ENCODE measurements around the gene TAF6L.
"Not testable (repeated sequence)": the region's sequence is repeated elsewhere in the genome, so short reads cannot be mapped to it uniquely, and the experiment has no call there.

Gene TAF6L, protein sequence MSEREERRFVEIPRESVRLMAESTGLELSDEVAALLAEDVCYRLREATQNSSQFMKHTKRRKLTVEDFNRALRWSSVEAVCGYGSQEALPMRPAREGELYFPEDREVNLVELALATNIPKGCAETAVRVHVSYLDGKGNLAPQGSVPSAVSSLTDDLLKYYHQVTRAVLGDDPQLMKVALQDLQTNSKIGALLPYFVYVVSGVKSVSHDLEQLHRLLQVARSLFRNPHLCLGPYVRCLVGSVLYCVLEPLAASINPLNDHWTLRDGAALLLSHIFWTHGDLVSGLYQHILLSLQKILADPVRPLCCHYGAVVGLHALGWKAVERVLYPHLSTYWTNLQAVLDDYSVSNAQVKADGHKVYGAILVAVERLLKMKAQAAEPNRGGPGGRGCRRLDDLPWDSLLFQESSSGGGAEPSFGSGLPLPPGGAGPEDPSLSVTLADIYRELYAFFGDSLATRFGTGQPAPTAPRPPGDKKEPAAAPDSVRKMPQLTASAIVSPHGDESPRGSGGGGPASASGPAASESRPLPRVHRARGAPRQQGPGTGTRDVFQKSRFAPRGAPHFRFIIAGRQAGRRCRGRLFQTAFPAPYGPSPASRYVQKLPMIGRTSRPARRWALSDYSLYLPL

DNA sequence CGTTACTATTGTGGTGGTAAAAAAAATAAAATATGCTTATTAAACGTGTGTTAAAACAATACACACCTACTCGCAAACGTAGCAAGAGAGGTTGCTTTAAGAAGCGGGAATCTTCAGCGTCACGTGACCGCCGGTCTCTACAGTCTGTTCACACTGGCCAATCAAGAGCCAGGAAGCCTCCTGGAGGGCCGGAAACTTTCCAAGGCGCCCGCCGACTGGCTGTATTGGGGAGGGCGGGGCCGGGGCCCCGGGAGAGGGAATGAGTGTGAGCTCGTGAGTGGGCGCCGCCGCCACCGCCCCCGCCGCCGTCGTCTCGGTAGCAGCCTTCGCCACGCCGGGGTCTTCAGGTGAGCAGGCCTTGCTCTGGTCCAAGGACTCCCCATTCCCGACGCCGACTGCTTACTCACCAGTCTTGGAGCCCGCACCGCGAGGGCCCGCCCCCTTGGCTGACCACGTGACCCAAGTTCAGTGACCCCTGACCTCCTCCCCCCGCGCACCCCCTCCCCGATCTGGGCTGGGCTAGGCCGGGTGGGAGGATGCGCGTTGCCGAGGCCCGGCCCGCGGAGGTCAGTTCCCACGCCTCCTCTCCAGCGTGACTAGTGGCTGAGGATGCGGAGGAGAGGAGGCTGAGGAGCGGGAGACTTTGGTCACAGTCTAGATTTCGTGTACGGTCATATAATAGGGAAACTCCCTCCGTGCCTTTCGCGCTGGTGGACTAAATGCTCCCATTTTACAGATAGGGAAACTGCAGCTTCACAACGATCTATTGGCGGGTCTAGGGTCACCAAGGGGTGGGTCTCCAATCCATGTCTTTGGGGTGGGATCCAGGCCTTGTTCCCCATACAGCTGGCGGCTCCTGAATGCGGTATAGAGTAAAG, at the start of gene TAF6L:
TAF6L (plus strand) TSS at position 253 of the 878 bp plus-strand sequence. CDS start 4,388 bp downstream, outside the sequence.
- DNase-seq (ENCODE audit: extremely low read depth in 1 of 2, low read depth in 1 of 2): peak; percentile 70 to 80

DNA sequence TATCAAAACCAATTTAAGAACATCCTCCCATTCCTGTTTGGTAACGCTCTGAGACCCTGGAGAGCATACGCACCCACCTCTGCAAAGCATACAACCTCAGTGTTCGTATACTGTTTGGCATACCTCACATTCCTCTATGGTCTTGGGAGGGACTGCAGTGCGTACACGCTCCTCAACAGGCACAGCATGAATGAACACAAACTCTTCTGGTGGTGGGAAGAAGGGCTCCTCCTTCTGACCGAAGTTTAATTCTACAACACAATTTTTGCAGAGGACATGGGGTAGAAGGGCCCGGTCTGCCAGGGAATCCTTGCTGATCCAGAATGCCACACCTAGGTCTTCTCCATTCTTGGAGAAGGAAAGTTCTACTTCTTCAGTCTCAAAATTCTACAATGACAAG, 49.2 kb upstream of the TAF6L start:
- DNase-seq (ENCODE audit: extremely low read depth in 1 of 2, low read depth in 1 of 2): no peak

DNA sequence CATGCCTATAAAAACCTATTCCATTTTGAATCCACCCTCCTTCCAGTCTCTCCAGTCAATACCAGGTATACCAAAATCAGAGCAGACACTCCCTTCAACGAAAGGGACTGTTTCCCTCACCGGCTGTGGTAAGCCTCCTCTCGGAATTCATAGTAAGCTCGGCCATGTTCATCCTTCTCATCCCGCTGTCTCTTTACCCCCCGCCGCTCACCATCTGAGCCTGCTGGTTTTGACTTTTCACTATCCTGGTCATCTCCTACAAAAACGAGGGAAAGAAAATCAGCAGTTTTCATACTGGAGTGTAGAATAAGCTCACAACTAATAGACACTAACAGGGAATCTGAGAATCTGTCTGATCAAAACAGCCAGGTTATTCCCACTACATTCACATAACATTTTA, 47.0 kb upstream of the TAF6L start:
- no peak for DNase-seq (ENCODE audit: extremely low read depth in 1 of 2, low read depth in 1 of 2)

DNA sequence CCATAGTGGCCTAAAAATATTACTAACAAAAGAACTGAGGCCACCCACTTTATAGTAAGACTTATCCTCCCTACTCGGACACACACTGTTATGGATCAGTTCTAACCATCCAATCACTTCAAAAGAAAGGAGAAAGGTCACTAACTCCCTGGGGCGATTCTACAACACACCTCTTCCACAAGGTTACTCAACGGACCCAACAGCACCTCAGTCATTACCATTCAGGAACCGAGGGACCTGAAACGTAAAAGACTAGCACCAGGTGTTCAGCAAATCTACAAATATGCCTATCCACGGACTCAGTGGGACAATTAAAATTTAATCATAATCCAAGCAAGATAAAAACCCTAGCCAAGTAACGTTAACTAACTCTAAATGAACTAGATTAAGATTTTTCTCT, 45.5 kb upstream of the TAF6L start:
- no peak for DNase-seq (ENCODE audit: extremely low read depth in 1 of 2, low read depth in 1 of 2)

DNA sequence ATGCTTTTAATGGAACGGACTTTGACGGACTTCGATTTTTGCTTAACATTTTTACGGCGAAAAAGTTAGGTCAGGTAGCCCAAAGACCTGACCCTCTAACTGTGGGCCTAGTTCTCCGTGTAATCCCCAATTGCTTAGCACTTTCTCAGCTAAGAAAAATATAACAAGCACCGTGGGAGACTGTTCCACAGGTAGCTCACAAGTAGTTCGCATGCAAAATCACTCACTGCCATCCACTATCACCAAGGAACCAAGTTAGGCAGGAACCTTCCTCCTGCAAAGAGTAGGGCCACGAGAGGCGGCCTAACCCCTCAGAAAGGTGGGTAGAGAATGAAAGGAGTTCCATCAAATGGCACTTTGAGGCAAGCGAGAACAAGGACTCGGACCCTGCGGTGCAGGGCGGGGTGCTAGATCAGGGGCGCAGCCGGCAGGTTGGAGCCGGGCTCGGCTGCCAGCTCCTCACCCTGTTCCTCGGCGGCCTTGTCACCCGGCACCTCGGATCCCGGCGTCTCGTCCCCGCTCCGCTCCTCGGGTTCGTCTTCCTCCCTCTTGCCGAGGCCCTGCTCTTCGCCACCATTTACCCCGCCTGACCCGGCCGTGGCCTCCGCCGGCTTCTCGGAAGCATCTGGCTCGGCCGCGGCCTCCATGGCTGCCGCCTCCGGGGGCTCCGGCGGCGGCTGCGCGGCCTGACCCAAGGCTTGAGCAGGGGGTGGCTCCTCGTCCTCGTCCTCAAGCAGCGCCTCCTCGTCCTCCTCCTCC, 44.9 kb upstream of the TAF6L start:
- no peak for DNase-seq (ENCODE audit: extremely low read depth in 1 of 2, low read depth in 1 of 2)

DNA sequence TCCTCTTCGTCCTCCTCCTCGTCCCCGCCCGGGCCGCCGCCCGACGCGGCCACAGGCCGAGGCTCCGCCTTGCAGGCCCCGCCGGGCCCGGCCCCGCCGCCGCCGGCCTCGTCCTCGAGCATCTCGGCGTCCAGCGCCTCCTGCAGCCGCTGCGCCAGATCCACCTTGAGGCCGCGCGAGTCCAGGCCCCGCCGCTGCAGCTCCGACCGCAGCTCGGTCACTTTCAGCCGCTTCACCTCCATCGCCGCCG, 44.4 kb upstream of the TAF6L start:
- no peak for DNase-seq (ENCODE audit: extremely low read depth in 1 of 2, low read depth in 1 of 2)

DNA sequence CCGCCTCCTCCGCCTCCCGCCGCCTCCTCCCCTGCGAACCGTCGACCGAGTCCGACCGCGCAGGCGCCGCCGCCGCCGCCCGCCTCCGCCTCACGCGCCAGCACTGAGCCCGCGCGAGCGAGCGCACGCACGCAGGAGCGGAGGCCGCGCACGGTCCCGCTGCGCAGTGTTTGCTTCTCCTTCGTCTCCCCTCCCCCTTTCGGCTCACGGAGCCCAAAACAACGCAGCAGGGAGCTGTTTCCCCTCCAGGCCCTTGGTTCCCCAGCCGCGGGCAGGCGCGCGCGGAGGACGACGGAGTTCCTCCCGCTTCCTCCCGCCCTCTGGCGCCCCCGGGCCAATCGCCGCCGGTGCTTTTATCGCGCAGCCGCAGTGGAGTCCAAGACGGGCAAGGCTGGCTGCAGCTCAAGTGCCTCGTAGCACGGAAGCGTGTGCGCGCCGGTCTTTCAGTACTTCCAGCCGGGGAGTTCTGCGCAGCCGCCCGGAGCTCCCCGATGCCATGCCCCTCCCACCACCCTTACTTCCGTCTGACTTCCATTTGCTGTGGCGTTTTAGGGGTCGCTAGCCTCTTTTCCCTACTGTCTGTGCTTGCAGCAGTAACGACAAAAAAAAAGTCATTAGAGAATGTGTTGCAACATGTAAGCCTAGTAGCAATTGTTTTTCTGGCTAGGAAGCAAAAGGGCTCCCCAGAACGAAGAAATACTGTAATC, 43.9 kb upstream of the TAF6L start, which contains the start of gene HNRNPUL2:
HNRNPUL2 (minus strand) TSS at position 293 of the 707 bp plus-strand sequence. CDS start 301 bp downstream, outside the sequence.
- DNase-seq (ENCODE audit: extremely low read depth in 1 of 2, low read depth in 1 of 2): peak; percentile 96 to 97

DNA sequence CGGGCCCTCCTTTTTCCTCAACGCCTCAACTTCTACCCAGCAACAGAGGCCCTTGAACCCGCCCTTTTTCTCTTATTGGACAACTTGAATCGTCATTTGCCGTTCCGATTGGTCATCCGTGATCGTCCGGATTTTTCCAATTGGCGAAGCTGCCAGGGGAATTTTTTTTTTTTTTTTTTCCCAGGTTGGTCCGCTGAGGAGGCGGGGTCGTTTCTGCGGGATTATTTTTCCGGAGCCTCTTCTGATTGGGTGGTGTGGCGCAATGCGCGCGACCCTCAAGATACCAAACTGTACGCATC, 43.4 kb upstream of the TAF6L start:
- DNase-seq (ENCODE audit: extremely low read depth in 1 of 2, low read depth in 1 of 2): peak; percentile 55 to 71

DNA sequence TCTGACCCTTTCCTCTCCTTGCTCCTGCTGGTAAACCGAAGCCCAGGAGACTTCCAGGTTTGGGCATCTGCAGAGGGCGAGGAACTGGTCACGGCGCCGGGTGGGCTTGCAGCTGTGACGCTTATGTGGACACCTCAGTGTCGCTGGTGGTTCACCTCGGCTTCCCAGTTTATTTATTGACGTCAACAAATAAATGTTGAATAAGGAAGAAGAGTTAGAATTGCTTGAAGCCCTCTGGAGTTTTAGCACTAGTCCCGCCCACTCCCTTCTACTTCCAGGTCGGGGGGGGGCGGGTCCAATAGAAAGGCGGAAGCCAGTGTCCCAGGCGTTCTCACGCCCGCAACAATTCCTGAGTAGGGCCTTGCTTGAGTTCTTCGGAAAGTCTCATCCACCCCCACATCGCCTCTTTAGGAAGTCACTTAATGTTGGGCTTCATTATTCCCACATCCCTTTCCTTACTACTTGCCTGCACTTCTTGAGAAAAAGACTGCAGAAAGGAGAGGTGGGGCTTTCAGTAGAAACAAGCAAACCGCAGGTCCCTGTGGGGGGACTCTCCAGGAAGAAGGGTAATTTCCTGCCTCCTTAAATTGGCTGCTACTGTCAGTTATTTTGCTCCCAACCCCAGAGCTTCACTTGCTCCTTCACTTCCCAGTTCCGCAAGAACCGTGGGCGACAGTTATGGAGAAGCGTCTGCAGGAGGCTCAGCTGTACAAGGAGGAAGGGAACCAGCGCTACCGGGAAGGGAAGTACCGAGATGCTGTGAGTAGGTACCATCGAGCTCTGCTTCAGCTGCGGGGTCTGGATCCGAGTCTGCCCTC, 42.8 kb upstream of the TAF6L start, which contains the start of gene TTC9C:
TTC9C (plus strand) TSS at position 316 of the 818 bp plus-strand sequence; CDS start at position 679, 363 bp downstream.
- peak in 1 of 2 donors; percentile 73 for DNase-seq (ENCODE audit: extremely low read depth in 1 of 2, low read depth in 1 of 2)

DNA sequence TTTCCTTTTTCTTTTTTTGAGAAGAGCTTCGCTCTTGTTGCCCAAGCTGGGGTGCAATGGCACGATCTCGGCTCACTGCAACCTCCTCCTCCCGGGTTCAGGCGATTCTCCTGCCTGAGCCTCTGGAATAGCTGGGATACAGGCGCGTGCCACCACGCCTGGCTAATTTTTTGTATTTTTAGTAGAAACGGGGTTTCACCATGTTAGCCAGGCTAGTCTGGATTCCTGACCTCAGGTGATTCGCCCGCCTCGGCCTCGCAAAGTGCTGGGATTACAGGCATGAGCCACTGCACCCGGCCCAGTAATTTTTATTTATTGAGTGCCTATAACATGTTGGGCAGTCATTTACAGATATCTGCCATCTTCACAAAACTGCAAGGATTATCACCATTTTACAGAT, 41.1 kb upstream of the TAF6L start:
- not testable (repeated sequence) for DNase-seq (ENCODE audit: extremely low read depth in 1 of 2, low read depth in 1 of 2)

DNA sequence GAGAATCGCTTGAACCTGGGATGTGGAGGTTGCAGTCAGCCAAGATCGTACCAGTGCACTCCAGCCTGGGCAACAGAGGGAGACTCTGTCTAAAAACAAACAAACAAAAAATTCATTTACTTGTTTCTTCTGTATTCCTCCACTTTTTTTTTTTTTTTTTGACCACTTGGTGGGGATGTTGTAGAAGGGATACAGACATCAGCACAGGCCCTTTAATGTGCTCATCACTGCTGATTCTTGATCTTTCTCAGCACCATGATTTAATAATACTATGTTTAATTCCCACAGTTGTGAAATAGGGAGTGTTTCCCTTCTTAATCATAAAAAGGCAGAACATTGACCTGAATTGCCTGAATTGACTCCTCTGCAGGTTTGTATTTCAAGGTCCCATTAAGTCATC, 38.4 kb upstream of the TAF6L start:
- DNase-seq (ENCODE audit: extremely low read depth in 1 of 2, low read depth in 1 of 2): no peak

DNA sequence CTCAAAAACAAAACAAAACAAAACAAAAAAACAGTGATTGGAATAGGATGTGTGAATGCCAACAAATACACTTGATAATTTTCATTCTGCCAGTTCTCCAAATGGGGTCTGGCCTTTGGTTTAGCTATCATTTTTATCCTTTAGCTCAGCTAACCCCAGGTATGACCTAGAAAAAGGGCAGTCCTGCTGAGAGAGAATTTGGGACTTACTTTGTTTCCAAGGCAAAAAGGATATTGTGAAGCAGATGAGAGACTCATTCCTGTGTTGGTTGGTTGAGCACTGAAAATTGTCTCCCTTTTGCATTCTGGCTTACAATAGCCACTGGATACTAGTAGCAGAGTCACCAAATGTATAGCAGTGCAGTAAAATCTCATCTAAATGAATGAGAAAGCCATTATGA, 34.0 kb upstream of the TAF6L start:
- no peak for DNase-seq (ENCODE audit: extremely low read depth in 1 of 2, low read depth in 1 of 2)

DNA sequence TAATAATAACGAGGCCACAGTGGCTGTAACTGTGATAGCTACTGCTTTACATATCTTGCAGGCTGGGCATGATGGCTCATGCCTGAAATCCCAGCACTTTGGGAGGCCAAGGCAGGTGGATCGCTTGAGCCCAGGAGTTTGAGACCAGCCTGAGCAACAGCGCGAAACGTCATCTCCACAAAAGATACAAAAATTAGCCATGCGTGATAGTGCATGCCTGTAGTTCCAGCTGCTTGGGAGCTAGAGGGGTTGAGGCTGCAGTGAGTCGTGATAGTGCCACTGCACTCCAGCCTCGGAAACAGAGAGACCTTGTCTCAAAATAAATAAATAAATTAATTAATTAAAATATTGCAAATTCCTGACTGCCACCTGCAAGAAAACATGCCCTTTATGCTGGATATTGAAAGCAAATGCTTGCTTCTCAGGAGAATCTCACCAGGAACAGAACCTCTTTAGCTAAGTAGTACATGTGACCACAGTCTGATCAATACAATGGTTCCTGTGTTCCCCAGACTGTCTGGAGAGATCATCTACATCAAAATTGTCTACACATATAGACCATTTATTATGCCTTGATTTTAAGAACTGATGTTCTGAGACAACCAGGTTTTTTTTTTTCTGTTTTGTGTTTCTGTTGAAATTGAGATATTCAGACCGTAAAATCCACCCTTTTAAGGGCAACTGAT, 23.6 kb upstream of the TAF6L start:
- no peak for DNase-seq (ENCODE audit: extremely low read depth in 1 of 2, low read depth in 1 of 2)

DNA sequence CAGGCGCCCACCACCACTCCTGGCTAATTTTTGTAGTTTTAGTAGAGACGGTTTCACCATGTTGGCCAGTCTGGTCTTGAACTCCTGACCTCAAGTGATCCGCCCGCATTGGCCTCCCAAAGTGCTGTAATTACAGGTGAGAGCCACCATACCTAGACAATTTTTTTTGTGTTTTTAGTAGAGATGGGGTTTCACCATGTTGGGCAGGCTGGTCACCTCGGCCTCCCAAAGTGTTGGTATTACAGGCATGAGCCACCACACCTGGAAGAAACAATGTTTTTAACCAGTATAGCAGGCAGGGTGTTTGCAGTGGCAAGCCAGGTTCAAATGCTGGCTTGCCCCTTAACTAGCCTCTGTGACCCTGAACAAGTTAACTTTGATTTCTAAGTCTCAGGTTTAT, 21.3 kb upstream of the TAF6L start:
- not testable (repeated sequence) for DNase-seq (ENCODE audit: extremely low read depth in 1 of 2, low read depth in 1 of 2)

DNA sequence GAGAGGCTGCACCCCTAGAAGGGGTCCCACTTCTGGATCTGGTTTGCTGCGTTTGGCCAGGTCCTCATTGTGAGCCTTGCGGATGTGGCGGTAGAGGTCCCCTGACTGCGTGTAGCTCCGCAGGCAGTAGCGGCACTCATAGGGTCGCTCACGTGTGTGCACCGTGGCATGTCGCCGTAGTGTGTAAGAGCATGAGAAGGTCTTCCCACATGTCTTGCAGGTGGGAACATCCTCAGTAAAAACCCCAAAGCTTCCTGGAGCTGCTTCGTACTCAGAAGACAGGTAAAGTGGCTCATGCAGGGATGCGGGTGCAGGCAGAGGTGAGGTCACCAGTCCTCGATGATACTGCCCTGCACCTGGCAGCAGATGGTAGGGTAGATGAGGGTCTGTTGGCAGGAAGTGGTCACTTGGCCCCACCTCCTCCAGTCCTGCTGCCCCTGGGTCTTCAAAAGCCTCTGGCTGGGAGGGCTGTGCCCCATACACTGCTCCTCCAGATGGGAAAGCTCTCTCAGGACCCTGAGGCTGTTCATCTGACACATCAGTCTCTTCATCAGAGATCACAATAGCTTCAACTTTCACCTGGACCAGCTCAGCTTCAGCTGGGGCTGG, 18.9 kb upstream of the TAF6L start:
- no peak for DNase-seq (ENCODE audit: extremely low read depth in 1 of 2, low read depth in 1 of 2)

DNA sequence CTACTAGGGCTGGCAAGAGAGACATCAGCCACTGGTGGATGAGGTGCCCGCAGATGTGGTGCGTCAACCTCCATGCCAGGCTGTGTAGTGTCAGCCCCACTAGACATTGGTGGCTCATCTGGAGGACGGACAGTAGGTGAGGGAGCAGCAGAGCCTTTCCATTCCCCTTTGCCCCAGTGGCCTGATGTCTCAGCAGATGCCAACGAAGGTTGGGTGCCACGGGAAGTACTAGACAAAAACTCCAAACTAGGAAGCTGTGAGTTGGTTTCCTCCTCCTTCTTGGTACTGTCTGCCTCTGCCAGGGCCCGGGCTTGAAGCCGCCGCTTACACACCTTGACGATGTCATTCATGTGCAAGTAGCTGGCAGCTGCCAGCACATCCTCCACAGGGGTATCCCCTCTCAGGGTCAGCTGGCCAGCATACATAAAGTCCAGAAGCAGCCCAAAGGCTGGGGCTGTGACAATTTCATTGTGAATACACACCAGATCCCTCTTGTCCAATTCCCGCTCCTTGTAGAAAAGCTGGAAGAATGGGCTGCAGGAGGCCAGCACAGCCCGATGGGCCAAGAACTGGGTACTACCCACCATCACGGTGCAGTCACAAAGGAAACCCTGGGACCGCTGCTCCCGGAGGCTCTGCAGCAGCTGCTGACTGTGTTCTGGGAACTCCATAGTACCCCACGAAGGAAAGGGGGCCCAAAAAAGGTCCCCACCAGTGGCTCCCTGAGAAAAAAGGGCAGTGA, 18.0 kb upstream of the TAF6L start:
- no peak for DNase-seq (ENCODE audit: extremely low read depth in 1 of 2, low read depth in 1 of 2)

DNA sequence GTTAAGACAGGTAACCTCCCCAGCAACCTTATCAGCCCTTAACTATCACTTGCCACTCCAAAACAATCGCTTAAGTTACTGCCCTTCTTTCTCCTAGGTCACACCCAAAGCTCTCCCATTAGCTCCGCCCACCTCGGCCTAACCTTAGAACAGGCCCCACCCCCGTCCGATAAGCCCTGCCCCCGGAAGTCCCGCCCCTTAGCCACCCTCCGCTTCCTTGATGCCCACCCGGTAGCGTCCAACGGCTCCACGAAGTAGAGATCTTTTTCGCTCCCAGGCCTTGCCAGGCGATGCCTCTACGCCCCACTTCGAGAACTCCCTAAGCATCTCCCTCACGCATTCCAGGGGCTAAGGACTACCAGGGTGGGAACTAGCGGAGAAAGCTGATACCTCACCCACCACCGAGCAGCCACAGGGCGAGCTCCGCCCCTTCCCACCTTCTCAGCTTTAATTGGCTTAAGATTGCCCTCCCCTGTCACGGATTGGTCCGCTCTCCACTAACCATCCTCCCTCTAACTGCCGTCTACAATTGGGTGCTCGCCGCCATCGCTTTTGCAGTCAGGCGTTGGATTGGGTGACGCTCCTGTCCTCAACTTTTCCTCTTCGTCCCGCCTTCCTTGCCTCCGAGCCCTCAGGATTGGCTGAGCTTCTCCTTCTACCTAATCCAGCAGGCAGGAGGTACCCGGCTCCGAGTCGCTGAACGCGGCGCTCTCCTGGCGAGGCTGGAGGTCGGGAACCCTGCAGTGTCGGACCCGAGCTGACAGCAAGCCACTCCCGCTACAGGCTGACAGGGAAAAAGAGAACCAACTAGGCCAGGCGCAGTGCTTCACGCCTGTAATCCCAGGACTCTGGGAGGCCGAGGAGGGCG, 17.2 kb upstream of the TAF6L start, which contains the start of gene ZBTB3:
ZBTB3 (minus strand) TSS at position 425 of the 868 bp plus-strand sequence. CDS start 496 bp downstream, outside the sequence.
- peak; percentile 94 to 95 for DNase-seq (ENCODE audit: extremely low read depth in 1 of 2, low read depth in 1 of 2)
